Retina (tissue), 1 donor: Measurements from ENCODE around the gene TIMM10.
A peak's percentile ranks its signal among the peaks of the same experiment; 100 is the strongest.

ENCODE experiments used
- DNase-seq: peaks from one replicate; pipeline ENCODE4 v3.0.0-alpha.2; 2016

Gene TIMM10

DNA sequence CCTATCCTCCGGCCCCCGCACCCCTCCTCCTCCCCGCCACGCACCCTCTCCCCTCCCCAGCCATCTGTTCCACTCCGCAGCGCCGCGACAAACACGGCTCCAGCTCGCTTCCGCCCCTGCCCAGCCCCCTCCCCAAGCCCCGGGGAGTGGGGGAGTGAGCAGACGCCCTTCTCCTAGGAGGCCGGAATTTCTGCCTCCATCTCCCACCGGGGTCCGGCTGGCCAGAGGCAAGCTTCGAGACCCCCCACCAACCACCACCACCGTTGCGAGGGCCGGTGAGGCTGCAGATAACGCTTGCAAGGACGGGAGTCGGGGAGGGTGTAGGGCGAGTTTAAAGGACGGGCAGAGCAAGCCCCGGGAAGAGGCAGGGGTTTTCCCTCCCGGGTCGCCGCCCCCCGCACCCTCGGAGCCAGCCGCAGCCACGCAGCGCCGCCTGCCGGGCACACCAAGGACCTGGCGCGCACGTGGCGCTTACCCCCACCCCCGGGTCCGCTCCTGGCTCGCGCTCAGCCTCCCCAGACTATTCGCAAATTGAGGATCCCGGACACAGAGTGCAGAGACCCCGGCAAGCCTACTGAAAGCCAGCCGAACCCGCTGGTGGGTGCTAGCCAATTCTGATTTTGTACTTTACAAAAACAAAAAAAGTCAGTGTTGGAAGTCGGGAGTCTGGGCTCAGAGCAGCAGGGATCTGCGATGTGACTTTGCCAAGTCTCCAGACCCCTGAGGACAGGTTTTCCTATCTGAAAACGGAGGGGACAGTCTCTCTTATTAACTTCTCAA, 47.6 kb downstream of the TIMM10 start:
- DNase-seq, result peak; percentile 92

DNA sequence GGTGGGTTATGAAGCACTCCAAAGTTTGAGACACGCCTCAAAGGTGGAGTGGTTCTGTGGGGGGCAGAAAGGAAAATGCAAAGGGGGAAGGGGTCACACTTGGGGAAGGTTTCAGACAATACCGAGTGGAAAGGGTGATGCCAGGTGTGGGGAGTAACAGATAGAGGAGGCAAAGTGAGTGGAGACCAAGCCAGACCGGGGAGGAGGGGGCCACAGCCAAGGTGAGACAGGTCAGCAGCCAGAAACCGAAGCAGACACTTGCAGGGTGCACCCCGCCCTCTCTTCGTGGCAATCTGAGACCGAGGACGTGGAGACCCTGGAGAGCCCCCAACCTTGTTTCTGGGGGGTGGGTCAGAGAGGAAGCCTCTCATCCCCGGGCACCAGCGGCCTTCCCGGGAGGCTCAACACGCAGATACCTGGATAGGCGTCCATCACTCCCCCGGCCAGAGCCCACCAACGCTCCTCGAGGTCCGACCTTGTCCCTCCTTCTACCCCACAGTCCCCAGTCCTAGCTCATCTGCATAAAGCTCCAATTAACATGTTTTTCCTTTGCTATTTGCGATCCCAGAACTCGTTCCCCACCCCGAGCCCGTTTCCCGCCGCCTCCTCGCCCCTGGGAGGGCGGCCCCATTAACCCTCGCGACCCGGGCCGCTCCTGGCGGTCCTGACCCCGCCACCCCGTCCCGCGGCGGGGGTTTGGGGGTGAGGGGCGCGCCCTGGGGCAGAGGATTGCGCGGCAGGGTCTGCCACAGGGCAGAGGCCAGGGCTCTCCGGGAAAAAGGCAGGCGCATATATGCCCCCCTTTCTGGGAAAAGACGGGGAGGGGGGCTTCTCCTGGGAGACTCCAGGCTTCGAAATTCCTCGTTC, 48.4 kb downstream of the TIMM10 start:
- DNase-seq, result peak; percentile 52

GRCh38 chr11:57481315-57481714, 49.2 kb downstream of the TIMM10 start:
- DNase-seq, result no peak

- DNase-seq, result peak; percentile 80
Observed at GRCh38 chr11:57480409-57481137, 50.0 kb downstream of the TIMM10 start.

GRCh38 chr11:57479911-57480310, 50.6 kb downstream of the TIMM10 start:
- DNase-seq, result no peak

DNA sequence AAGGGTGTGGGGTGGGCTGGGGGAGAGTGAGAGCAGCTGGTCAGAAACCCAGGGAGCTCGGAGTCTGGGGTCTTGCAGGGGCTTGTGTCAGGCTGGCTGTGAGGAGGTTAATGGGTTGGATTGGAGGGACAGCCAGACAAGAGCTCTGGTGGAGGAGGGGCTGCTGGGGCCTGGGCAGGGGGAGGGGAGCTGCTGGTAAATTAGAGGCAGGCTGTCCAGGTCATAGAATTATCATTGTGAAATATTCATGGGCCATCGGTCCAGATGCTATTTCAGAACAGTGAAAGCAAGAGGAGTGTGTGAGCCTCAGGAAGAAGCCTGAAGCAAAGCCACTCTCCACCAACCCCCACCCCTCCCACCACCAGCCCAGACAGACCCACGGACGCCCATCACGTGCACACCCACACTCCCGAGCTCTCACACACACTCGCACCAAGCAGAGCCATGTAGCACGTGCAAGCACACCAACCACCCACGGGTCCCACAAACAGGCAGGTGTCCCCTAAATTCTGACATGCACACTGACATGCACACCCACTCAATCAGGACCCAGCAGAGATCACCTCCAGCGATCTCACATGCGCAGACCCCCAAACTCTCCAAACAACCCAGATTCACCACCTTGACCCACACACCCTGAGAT, 51.4 kb downstream of the TIMM10 start:
- DNase-seq, result peak; percentile 60
